ENCODE measurements around the gene HNRNPCL2.
"Not testable (repeated sequence)": the region's sequence is repeated elsewhere in the genome, so short reads cannot be mapped to it uniquely, and the experiment has no call there.

Gene HNRNPCL2

DNA sequence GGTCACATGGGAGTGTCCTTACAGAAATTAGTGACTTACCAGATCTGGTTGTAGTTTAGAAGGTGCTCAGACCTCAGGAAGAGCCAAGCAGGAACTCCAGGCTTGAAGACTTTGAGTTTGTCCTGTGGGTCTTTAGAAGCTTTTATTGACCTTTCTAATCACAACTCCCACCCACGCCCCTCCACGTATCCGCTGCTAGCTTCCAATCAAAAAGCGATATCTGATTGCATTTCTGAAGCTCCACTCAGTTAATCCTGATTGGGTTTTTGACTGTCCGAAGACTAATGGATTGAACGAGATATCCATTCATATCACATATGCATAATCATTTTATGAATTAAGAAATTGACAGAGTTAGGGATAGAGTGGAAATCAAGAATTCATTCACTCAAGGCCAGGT is at the start of gene HNRNPCL2:
Gene HNRNPCL2, minus strand, starts transcription at position 101 of the 400 bp plus-strand sequence. CDS start 454 bp downstream, outside the sequence.
- not testable (repeated sequence) for DNase-seq

DNA sequence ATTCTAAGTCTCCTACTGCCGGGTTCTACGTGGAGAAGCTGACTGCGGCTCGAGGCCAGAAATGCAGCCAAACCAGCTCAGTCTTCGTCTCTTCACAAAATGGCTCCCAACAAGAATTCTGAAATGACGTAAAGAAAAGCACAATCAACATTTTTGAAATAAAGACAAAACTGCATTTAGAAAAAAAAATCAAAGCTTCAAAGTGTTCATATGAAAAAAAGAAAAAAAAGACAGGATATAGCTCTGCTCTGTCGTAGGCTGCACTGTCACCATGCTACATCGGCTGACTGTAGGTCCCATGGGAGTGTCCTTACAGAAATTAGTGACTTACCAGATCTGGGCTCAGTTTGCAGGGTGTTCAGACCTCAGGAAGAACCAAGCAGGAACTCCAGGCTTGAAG is 48.9 kb upstream of the HNRNPCL2 start, which contains the start of gene HNRNPCL4:
Gene HNRNPCL4, minus strand, starts transcription at position 101 of the 400 bp plus-strand sequence. CDS start 164 bp downstream, outside the sequence.
- DNase-seq = not testable (repeated sequence)

DNA sequence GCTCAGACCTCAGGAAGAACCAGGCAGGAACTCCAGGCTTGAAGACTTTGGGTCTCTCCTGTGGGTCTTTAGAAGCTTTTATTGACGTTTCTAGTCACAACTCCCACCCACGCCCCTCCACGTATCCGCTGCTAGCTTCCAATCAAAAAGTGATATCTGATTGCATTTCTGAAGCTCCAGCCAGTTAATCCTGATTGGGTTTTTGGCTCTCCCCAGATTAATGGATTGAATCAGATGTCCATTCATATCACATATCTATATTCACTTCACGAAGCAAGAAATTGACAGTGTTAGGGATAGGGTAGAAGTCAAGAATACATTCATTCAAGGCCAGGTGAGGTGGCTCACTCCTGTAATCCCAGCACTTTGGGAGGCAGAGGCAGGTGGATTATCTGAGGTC is 39.3 kb upstream of the HNRNPCL2 start, which contains the start of gene PRAMEF26:
Gene PRAMEF26, minus strand, starts transcription at position 101 of the 400 bp plus-strand sequence. CDS start 2,914 bp downstream, outside the sequence.
- DNase-seq = not testable (repeated sequence)

DNA sequence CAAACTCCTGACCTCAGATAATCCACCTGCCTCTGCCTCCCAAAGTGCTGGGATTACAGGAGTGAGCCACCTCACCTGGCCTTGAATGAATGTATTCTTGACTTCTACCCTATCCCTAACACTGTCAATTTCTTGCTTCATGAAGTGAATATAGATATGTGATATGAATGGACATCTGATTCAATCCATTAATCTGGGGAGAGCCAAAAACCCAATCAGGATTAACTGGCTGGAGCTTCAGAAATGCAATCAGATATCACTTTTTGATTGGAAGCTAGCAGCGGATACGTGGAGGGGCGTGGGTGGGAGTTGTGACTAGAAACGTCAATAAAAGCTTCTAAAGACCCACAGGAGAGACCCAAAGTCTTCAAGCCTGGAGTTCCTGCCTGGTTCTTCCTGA is 46.2 kb downstream of the HNRNPCL2 start, which contains the start of gene PRAMEF25:
Gene PRAMEF25, plus strand, starts transcription at position 301 of the 400 bp plus-strand sequence. CDS start 2,920 bp downstream, outside the sequence.
- DNase-seq = not testable (repeated sequence)
